Measurements from ENCODE around the gene SF3B2.
"Not testable (repeated sequence)": the region's sequence is repeated elsewhere in the genome, so short reads cannot be mapped to it uniquely, and the experiment has no call there.

The SF3B2 gene

GRCh38 chr11:66080055-66080817 lies 28.1 kb downstream of the SF3B2 start:
- no peak for FAIRE-seq

DNA sequence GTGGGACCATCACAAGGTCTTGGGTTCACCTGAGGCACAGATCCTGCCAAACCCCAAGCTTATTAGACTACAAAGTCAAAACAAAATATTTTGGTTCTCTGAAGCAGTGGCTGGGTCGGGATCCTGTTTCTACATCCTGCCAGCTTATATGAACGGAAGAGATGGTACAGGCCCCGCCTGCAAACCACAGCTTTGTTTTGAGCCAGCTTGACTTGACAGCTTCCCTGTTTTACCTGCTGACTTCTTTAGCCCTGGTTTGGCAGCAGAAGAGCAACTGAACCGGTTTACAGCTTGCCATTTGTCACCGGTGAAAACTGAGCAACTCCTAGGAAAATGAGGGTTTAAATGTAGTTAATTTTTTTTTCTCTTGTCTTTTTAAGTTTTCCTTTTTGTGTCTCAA lies 29.3 kb downstream of the SF3B2 start:
- FAIRE-seq: no peak

DNA sequence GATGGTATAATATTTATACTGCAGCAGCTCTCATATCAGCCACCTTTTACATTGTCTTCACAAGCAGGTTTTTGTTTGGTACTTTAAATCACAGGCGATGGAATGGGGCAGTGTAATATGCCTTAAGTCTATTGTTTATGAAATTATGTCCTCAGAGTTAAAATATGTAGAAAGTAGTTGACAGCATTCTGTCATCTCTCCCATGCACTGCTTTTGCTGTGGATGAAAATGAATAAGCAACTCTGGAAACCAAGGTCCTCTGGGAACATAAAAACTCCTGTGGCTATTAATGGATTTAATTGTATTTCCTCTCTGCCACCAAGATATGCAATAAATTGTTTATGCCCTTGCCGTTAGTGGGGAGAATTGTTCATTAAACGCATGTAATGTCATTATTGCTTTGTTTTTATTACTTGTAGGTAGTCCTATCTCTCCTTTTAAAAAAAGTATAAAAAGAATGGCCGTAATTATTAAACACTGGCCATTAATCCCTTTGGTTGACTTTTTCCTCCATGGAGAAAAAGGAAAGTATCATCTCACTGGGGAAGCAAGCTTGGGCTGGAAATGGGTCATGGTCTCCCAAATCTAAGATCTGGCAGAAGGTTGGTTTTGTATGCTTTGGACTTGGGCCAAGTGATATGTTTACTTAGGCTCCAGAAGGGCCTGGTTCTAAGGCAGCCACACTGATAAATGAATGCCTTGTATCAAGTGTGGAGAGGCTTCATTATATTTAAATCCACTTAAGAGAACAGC lies 31.0 kb downstream of the SF3B2 start:
- no peak for FAIRE-seq

- FAIRE-seq: no peak
These were observed 31.6 kb downstream of the SF3B2 start for GRCh38 chr11:66083767-66084166.

DNA sequence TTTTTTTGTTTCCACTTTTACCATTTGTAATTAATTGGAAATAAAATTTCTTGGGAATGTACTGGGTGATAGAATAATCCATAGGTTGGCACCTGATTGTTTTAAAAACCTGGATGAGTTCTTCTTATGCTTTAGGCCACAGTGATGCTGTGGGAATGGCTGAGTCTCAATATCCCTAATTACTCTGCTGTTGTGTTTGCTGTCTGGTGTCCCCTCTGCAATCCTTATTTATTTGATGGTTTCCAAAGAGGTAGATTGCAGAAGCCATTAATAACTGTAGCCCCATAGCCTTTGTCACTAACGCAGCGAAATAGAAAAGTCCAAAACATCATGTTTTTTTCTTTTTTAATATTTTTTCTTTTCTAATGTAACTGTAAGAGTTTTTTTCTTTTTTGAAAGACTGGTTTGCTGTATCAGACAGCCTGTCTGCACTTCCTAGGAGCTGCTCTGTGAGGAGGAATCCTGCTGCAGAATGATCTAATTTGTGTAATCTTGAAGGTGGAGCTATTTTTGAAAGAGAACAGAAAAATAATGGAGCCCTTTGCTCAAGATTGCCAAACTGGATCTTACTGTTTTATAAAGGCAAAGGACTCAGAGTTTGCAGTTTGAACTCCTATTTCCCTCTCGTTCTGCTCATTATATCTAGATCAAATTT lies 32.8 kb downstream of the SF3B2 start:
- FAIRE-seq: no peak

DNA sequence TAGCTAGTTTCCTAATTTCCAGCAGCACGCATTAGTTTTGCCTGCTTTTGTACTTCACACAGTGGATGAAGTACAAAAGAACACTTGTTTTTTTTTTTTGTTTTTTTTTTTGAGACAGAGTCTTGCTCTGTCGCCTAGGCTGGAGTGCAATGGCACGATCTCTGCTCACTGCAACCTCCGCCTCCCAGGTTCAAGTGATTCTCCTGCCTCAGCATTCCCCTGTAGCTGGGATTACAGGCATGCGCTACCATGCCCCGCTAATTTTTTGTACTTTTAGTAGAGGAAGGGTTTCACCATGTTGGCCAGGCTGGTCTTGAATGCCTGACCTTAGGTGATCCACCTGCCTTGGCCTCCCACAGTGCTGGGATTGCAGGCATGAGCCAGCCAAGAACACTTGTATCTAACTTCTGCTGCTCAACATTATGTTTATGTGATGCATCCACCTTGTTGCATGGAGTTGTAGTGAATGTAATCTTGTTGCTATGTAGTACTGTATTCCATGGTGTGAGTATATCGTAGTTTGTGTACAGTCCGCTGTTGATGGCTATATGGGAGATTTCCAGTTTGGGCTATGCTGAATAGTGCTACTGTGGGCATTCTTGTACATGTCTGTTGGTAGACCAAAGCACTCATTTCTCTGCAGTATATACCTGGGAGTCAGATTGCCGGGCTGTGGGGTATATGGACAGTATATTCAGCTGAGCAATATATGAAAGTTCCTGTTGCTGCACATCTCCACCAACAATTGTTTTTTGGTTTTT lies 35.2 kb downstream of the SF3B2 start:
- FAIRE-seq: no peak

GRCh38 chr11:66089067-66089466 lies 36.9 kb downstream of the SF3B2 start:
- FAIRE-seq: no peak

DNA sequence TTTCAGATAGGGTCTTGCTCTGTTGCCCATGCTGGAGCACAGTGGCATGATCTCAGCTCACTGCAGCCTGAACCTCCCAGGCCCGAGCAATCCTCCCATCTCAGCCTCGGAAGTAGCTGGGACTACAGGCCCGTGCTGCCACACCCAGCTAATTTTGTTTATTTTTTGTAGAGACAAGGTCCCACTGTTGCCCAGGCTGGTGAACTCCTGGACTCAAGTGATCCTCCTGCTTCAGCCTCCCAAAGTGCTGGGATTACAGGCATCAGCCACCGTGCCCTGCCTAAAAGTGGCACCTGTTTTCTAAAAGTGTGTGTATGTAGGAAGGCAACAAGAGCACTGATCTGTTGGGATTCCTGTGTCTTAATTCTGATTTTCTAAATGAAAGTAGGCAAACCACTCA lies 38.1 kb downstream of the SF3B2 start:
- FAIRE-seq: no peak

GRCh38 chr11:66092125-66092524 lies 40.0 kb downstream of the SF3B2 start:
- not testable (repeated sequence) for FAIRE-seq

GRCh38 chr11:66099746-66100145 lies 47.6 kb downstream of the SF3B2 start:
- not testable (repeated sequence) for FAIRE-seq

GRCh38 chr11:66100272-66101065 lies 48.3 kb downstream of the SF3B2 start:
- FAIRE-seq: no peak

DNA sequence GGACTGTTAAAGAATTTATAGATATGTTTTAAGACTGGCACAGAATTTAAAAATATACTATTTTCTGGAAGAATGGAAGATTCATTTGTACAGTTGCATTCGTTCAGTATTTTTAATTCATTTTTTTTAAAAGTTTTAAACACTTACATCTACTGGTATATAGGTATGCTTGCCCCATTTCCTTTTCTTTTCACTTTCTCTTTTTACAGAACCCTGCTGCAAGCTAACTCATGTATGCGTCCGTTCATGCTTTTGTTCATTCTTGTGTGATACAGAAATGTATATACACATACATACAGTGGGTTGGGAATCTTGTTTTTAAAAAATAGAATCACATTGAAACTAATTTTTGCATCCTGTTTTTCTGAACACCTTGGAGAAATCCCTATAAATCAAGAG lies 48.9 kb downstream of the SF3B2 start:
- no peak for FAIRE-seq

DNA sequence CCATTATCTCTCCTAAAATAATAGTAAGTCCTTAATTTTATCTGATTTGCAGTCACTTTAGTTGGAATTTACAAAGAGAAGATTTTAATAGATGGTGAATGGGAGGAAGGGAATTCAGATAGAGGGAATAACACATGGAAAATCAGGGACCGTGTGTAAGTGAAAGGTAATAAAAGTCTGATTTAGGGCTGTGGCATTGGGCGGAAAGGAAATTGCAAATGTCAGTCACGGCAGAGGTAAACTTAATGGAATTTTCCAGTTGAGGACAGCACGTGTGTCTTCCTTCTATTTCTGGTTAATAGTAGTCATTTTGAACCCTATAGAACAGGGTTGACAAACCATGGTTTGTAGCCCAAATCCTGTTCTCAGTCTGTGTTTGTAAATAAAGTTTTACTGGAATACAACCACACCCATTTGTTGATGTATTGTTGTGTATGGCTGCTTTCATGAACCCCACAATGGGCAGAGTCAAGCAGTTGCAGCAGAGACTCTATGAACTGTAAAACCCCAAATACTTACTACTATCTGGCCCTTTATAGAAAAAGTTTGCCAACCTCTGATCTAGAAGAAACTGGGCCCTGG lies 52.0 kb downstream of the SF3B2 start:
- no peak for FAIRE-seq

DNA sequence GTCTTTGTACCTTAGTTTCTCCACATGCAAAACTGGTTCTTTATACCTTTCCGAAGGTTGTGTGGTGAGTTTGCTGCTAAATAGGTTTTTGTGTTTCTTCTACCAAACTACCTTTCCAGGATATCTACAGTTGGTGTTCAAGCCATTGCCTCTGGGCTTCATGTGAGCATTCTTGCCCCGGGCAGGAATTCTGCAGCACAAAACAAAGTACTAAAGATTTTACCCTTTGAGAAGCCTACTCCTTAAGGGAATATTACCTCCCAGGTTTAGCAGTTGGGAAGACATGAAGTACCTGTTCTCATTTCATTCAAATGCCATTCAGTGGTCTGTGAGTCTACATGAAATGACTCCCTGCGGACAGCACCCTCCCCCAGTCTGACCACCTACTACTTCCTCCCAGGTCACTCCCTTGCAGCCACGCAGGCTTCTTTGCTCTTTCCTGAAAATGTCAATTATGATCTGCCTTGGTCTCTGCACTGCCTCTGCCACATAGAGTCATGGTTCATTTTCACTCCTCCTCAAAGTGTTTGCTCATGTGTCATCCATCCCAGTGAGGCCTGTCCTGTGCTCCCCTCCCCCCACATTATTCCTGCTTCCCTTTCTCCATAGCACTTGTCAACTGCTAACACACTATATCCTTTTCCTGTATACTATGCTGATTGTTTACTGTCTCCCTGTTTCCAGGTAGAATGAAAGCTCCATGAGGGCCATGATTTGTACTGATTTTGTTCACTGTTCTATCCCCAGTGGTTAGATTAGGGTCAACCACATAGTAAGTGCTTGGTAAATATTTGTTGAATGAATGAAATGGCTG lies 54.8 kb downstream of the SF3B2 start:
- FAIRE-seq: no peak

- no peak for FAIRE-seq
These were observed 55.7 kb downstream of the SF3B2 start for GRCh38 chr11:66107600-66108510.

GRCh38 chr11:66109294-66109693 lies 57.1 kb downstream of the SF3B2 start:
- FAIRE-seq: no peak

DNA sequence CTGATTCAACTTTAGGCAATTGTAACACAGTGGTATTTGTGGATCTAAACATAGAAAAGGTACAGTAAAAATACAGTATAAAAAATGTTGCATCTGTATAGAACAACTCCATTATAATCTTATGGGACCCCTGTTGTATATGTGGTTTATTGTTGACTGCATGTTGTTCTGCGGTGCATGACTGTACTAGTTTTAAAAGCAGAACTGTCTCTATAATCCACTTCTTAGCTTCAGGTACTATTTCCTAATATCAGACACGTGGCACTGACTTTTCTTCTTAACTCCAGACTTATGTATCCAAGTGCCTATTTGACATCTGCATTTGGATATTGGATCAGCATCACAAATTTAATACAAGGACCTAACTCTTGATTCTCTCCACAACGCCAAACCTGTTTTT lies 59.0 kb downstream of the SF3B2 start:
- no peak for FAIRE-seq

GRCh38 chr11:66112041-66112491 lies 59.9 kb downstream of the SF3B2 start:
- no peak for FAIRE-seq

- FAIRE-seq: no peak
These were observed 60.7 kb downstream of the SF3B2 start for GRCh38 chr11:66112601-66113499.
